K562 (cell line): ENCODE data around the gene EPHA10. TPM values are rescaled to one million over a fixed set of nuclear protein-coding genes. Genes with fewer than 3 reads are reported as not detected.
A peak's percentile ranks its signal among the peaks of the same experiment; 100 is the strongest.

Source experiments
- CBX5 ChIP-seq: IDR thresholded peaks from 2 replicates; pipeline ENCODE4 v1.6.1; 2014; ENCODE audit warnings: low read depth, borderline replicate concordance
- DMBX1 ChIP-seq: fragments of 250-450 bp; sonication (Bioruptor Pico); IDR thresholded peaks from 2 replicates; pipeline ENCODE4 v1.8.0; 2022; ENCODE audit warnings: inconsistent platforms, mild to moderate bottlenecking, moderate library complexity, borderline replicate concordance
- ETV1 ChIP-seq: fragments of 450-650 bp; conservative IDR thresholded peaks from 2 replicates; pipeline ENCODE4 v1.6.1; 2016; ENCODE audit warnings: missing genetic modification characterization, control low read depth, low read depth, missing compliant biosample characterization
- GATAD2A ChIP-seq: fragments of 450-650 bp; IDR thresholded peaks from 2 replicates; pipeline ENCODE4 v1.6.1; 2017
- MAFG ChIP-seq: fragments of 450-650 bp; conservative IDR thresholded peaks from 2 replicates; pipeline ENCODE4 v1.6.1; 2016; ENCODE audit warnings: missing genetic modification characterization, missing compliant biosample characterization
- MCM7 ChIP-seq, 2 experiments: fragments of 450-650 bp; IDR thresholded peaks; 2 replicates each; pipeline ENCODE4 v1.6.1; 2016 to 2018
- NRF1 ChIP-seq, 2 experiments: fragments of 450-650 bp; IDR thresholded peaks in 1 of 2; conservative IDR thresholded peaks in 1 of 2; 2 replicates each; pipeline ENCODE4 v1.6.1; 2014; ENCODE audit warnings: mild to moderate bottlenecking in 2 of 2
- PHB2 ChIP-seq: fragments of 450-650 bp; IDR thresholded peaks from 2 replicates; pipeline ENCODE4 v1.6.1; 2017; ENCODE audit warnings: low read depth
- SMAD1 ChIP-seq: fragments of 150-350 bp; IDR thresholded peaks from 2 replicates; pipeline ENCODE4 v1.6.1; 2014; ENCODE audit warnings: low read length, low read depth; ENCODE audit not compliant: partially characterized antibody
- SMARCE1 ChIP-seq: fragments of 450-650 bp; IDR thresholded peaks from 2 replicates; pipeline ENCODE4 v1.7.1; 2016; ENCODE audit warnings: mild to moderate bottlenecking
- SP1 ChIP-seq: sonication (generic); formaldehyde crosslinking; IDR thresholded peaks from 2 replicates; pipeline ENCODE4 v1.8.1; 2022; ENCODE audit warnings: mild to moderate bottlenecking, missing genetic modification reagents
- SRSF1 ChIP-seq: fragments of 200-400 bp; formaldehyde crosslinking; IDR thresholded peaks from 2 replicates; pipeline ENCODE4 v1.6.1; 2017; ENCODE audit warnings: mild to moderate bottlenecking, low read depth, low read length, moderate library complexity
- ZNF174 ChIP-seq: fragments of 250-450 bp; sonication (Bioruptor Pico); IDR thresholded peaks from 2 replicates; pipeline ENCODE4 v1.4.0; 2020; ENCODE audit warnings: mild to moderate bottlenecking
- ZNF431 ChIP-seq: sonication (generic); formaldehyde crosslinking; IDR thresholded peaks from 2 replicates; pipeline ENCODE4 v1.8.0; 2022; ENCODE audit warnings: mild to moderate bottlenecking, missing genetic modification reagents
- ZNF75A ChIP-seq: fragments of 450-650 bp; formaldehyde crosslinking; IDR thresholded peaks from 2 replicates; pipeline ENCODE4 v1.4.0; 2020; ENCODE audit warnings: mild to moderate bottlenecking
- polyA plus RNA-seq, 8 experiments: library from polyadenylated mRNA; depleted of rRNA in 4 of 8; stranded (reverse) in 5 of 8; unstranded in 3 of 8; fragments of >200 nt; fragmentation: Nextera tagmentation in 2 of 8; fragmentation: Illumina TruSeq in 1 of 8; extraction: Ambion mirVana in 2 of 8; extraction: Trizol in 1 of 8; gene quantifications; 2 replicates each; pipeline versions ENCODE4 v1.2.1 to v1.2.3, GENCODE V29; 2011 to 2014; ENCODE audit warnings: inconsistent platforms in 1 of 8, missing spikeins in 1 of 8
- total RNA-seq, 7 experiments: library from RNA; depleted of rRNA in 6 of 7; stranded (reverse); fragments of >200 nt in 6 of 7; fragmentation: Illumina TruSeq in 2 of 7; extraction: Trizol in 2 of 7; gene quantifications; 2 replicates each; pipeline versions ENCODE4 v1.2.1 to v1.2.3, GENCODE V29; 2011 to 2021; ENCODE audit warnings: low replicate concordance in 1 of 7
- TF ChIP-seq, protein P1 (sequence below): fragments of 450-650 bp; conservative IDR thresholded peaks from 2 replicates; pipeline ENCODE4 v1.6.1; 2016; ENCODE audit warnings: missing genetic modification characterization, low read depth, mild to moderate bottlenecking, control low read depth, missing compliant biosample characterization
- TF ChIP-seq, protein P2 (sequence below): fragments of 450-650 bp; IDR thresholded peaks from 2 replicates; pipeline ENCODE4 v1.7.1; 2018; ENCODE audit warnings: mild to moderate bottlenecking, low read depth; ENCODE audit not compliant: partially characterized antibody
- TF ChIP-seq, protein P3 (sequence below): fragments of 450-650 bp; formaldehyde crosslinking; IDR thresholded peaks from 2 replicates; pipeline ENCODE4 v1.4.0; 2022; ENCODE audit warnings: missing genetic modification characterization
- TF ChIP-seq, protein P4 (sequence below): fragments of 250-450 bp; sonication (Bioruptor Pico); IDR thresholded peaks from 2 replicates; pipeline ENCODE4 v1.4.0; 2020; ENCODE audit warnings: mild to moderate bottlenecking, moderate library complexity
- TF ChIP-seq, protein P5 (sequence below): fragments of 250-450 bp; sonication (Bioruptor Pico); IDR thresholded peaks from 2 replicates; pipeline ENCODE4 v1.5.0; 2020; ENCODE audit warnings: mild to moderate bottlenecking

The EPHA10 gene
- total and polyA plus RNA-seq, 9 of the 15 experiments (the other 6 are each of a cell fraction or from before 2014, with no cell fraction given), result 0.03 TPM; not detected in 8

DNA sequence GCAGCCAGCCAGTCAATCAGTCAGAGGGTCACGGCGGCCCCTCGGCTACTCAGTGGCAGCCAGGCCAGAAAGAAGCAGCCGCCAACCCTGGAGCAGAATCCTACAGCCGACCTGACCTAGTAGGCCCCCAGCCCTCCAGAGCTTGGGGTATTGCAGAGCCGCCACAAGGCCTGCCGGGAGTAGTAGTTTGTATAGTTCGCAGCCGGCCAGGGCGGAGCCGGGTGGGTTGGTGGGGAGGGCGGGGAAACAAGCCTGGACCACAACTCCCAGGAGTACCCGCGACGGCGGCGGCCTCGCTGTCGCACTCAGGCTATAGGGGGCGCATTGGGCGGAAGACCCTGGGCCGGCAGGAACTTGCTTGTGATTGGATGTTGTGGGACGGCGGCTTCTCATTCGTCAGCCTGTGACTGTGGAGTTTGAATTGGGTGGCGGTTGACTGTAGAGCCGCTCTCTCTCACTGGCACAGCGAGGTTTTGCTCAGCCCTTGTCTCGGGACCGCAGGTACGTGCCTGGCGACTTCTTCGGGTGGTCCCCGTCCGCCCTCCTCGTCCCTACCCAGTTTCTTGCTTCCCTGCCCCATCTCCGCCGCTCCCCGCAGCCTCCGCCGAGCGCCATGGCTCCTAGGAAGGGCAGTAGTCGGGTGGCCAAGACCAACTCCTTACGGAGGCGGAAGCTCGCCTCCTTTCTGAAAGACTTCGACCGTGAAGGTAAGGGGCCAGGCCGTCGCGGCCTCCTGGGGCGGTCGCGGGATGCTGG, 72.7 kb downstream of the EPHA10 start, which contains the start of gene CDCA8 (continued):
- no peak for TF ChIP-seq MAFG
- TF ChIP-seq, protein P1, sequence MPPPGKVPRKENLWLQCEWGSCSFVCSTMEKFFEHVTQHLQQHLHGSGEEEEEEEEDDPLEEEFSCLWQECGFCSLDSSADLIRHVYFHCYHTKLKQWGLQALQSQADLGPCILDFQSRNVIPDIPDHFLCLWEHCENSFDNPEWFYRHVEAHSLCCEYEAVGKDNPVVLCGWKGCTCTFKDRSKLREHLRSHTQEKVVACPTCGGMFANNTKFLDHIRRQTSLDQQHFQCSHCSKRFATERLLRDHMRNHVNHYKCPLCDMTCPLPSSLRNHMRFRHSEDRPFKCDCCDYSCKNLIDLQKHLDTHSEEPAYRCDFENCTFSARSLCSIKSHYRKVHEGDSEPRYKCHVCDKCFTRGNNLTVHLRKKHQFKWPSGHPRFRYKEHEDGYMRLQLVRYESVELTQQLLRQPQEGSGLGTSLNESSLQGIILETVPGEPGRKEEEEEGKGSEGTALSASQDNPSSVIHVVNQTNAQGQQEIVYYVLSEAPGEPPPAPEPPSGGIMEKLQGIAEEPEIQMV (tag), result no peak
- no peak for TF ChIP-seq GATAD2A
- no peak for TF ChIP-seq MCM7 (IDR thresholded peaks at IDR 0.05)
- no peak for TF ChIP-seq ZNF174 (CRISPR knock-in tag)
- TF ChIP-seq SRSF1, result no peak
- no peak for TF ChIP-seq CBX5
- TF ChIP-seq, protein P2, sequence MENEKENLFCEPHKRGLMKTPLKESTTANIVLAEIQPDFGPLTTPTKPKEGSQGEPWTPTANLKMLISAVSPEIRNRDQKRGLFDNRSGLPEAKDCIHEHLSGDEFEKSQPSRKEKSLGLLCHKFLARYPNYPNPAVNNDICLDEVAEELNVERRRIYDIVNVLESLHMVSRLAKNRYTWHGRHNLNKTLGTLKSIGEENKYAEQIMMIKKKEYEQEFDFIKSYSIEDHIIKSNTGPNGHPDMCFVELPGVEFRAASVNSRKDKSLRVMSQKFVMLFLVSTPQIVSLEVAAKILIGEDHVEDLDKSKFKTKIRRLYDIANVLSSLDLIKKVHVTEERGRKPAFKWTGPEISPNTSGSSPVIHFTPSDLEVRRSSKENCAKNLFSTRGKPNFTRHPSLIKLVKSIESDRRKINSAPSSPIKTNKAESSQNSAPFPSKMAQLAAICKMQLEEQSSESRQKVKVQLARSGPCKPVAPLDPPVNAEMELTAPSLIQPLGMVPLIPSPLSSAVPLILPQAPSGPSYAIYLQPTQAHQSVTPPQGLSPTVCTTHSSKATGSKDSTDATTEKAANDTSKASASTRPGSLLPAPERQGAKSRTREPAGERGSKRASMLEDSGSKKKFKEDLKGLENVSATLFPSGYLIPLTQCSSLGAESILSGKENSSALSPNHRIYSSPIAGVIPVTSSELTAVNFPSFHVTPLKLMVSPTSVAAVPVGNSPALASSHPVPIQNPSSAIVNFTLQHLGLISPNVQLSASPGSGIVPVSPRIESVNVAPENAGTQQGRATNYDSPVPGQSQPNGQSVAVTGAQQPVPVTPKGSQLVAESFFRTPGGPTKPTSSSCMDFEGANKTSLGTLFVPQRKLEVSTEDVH, result peak; percentile 88
- TF ChIP-seq SMARCE1, result 0 out of 2 replicates have a peak, but pooled peaks have one; percentile 40
- peak; percentile 73 for TF ChIP-seq ETV1
- no peak for TF ChIP-seq DMBX1
- peak; percentile 96 for TF ChIP-seq SP1 (CRISPR knock-in tag)
- TF ChIP-seq, protein P3, sequence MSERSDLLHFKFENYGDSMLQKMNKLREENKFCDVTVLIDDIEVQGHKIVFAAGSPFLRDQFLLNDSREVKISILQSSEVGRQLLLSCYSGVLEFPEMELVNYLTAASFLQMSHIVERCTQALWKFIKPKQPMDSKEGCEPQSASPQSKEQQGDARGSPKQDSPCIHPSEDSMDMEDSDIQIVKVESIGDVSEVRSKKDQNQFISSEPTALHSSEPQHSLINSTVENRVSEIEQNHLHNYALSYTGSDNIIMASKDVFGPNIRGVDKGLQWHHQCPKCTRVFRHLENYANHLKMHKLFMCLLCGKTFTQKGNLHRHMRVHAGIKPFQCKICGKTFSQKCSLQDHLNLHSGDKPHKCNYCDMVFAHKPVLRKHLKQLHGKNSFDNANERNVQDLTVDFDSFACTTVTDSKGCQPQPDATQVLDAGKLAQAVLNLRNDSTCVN (CRISPR knock-in tag), result no peak
- peak; percentile 62 for TF ChIP-seq SMAD1
- TF ChIP-seq, protein P4, sequence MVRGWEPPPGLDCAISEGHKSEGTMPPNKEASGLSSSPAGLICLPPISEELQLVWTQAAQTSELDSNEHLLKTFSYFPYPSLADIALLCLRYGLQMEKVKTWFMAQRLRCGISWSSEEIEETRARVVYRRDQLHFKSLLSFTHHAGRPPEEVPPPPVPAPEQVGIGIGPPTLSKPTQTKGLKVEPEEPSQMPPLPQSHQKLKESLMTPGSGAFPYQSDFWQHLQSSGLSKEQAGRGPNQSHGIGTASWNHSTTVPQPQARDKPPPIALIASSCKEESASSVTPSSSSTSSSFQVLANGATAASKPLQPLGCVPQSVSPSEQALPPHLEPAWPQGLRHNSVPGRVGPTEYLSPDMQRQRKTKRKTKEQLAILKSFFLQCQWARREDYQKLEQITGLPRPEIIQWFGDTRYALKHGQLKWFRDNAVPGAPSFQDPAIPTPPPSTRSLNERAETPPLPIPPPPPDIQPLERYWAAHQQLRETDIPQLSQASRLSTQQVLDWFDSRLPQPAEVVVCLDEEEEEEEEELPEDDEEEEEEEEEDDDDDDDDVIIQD (CRISPR knock-in tag), result no peak
- TF ChIP-seq, protein P5, sequence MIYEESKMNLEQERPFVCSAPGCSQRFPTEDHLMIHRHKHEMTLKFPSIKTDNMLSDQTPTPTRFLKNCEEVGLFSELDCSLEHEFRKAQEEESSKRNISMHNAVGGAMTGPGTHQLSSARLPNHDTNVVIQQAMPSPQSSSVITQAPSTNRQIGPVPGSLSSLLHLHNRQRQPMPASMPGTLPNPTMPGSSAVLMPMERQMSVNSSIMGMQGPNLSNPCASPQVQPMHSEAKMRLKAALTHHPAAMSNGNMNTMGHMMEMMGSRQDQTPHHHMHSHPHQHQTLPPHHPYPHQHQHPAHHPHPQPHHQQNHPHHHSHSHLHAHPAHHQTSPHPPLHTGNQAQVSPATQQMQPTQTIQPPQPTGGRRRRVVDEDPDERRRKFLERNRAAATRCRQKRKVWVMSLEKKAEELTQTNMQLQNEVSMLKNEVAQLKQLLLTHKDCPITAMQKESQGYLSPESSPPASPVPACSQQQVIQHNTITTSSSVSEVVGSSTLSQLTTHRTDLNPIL (CRISPR knock-in tag), result no peak
- TF ChIP-seq ZNF75A (CRISPR knock-in tag), result no peak
- no peak for TF ChIP-seq NRF1 (conservative IDR thresholded peaks at IDR 0.05 in 1 of 2, IDR thresholded peaks at IDR 0.05 in 1 of 2)
- TF ChIP-seq ZNF431, result peak; percentile 70; the same call in 1 of the 2 replicates
- TF ChIP-seq PHB2, result no peak
